Thymus (tissue), 11 donors: ENCODE measurements around the gene IL1RL2. TPM values are rescaled to one million over a fixed set of nuclear protein-coding genes. Genes with fewer than 3 reads are reported as not detected.
A peak's percentile ranks its signal among the peaks of the same experiment; 100 is the strongest.

ENCODE experiments used
- DNase-seq, 9 donors: peaks; one replicate each; pipeline ENCODE4 v3.0.0-alpha.2; 2013; ENCODE audit warnings: low spot score in 9 of 9, low read depth in 6 of 9, missing footprints in 1 of 9
- H3K27ac ChIP-seq, 2 donors: one replicate each; pipeline ENCODE4 v1.5.1; 2013; ENCODE audit warnings: control low read depth in 1 of 2, low read depth in 1 of 2, low read length in 1 of 2, mild to moderate bottlenecking in 1 of 2, moderate library complexity in 1 of 2
- H3K27me3 ChIP-seq, 2 donors: one replicate each; pipeline ENCODE4 v1.5.1; 2013; ENCODE audit warnings: low read length in 1 of 2; ENCODE audit not compliant: control insufficient read depth in 2 of 2, insufficient read depth in 1 of 2
- H3K36me3 ChIP-seq, 2 donors: one replicate each; pipeline ENCODE4 v1.5.1; 2013; ENCODE audit warnings: low read length in 1 of 2, mild to moderate bottlenecking in 1 of 2, moderate library complexity in 1 of 2; ENCODE audit not compliant: control insufficient read depth in 2 of 2, insufficient read depth in 2 of 2
- H3K4me1 ChIP-seq, 2 donors: one replicate each; pipeline ENCODE4 v1.5.1; 2013; ENCODE audit warnings: low read length in 2 of 2; ENCODE audit not compliant: control insufficient read depth in 2 of 2, insufficient read depth in 2 of 2
- H3K4me3 ChIP-seq, 2 donors: one replicate each; pipeline ENCODE4 v1.5.1; 2013; ENCODE audit warnings: low read length in 2 of 2, control low read depth in 1 of 2, mild to moderate bottlenecking in 1 of 2
- H3K9me3 ChIP-seq, 2 donors: one replicate each; pipeline ENCODE4 v1.5.1; 2013; ENCODE audit warnings: low read length in 1 of 2, mild to moderate bottlenecking in 1 of 2; ENCODE audit not compliant: control insufficient read depth in 2 of 2, insufficient read depth in 1 of 2
- WGBS: extraction: QIAGEN DNeasy Blood & Tissue Kit; methylation state at CpG from one replicate; pipeline ENCODE4 v1.1.7; 2013; 5-methylcytosine and 5-hydroxymethylcytosine counted together
- polyA plus RNA-seq: library from polyadenylated mRNA; stranded (reverse); fragments of 200-250 nt; gene quantifications from one replicate; pipeline ENCODE4 v1.2.3, GENCODE V29; 2013
- total RNA-seq: library from RNA; stranded (reverse); fragments of 120-200 nt; gene quantifications from one replicate; pipeline ENCODE4 v1.2.4, GENCODE V29; 2013
- donor health status: healthy.

IL1RL2 gene
- total and polyA plus RNA-seq, 2 donors, result 0.19 to 1.1 TPM

- Histone ChIP-seq H3K36me3 (no peaks in the 10 kb centered on the region), H3K4me3 (no peak overlapping the region), H3K9me3 (peaks cover 0 to 16% of the 10 kb centered on the region in 2 donors), H3K27ac (no peak overlapping the region), H3K4me1 (no peaks in the 10 kb centered on the region), H3K27me3 (peaks cover 19 to 54% of the 10 kb centered on the region in 2 donors)
- no peak for DNase-seq
- WGBS, result 92% methylated on average over 10 of the region's 10 CpGs
Observed at GRCh38 chr2:102143450-102143985, 43.3 kb upstream of the IL1RL2 start.

DNA sequence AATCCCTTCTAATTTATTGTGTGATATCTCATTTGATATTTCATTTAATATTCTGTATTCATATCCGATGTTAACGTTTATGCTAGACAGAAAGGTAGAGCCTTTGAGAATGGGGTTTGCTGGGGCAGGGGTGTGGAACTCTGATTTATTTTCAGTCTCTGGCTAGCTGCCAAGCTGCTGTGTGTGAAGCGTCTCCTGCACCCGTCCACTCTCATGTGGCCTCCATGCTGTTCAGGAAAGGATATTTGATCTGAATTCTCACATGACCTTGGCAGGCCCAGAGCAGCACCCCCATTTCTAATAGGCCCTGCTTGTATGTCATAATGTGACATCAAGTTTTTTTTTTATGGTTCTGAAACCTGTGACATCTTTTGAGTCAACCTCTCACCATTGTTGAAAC is 42.7 kb upstream of the IL1RL2 start:
- H3K4me1 ChIP-seq, result no peaks in the 10 kb centered on the region
- no peak for DNase-seq
- H3K4me3 ChIP-seq, result no peak overlapping the region
- peaks cover 19 to 52% of the 10 kb centered on the region in 2 donors for H3K27me3 ChIP-seq
- 93% methylated on average over 4 of the region's 4 CpGs for WGBS
- no peaks in the 10 kb centered on the region for H3K36me3 ChIP-seq
- H3K9me3 ChIP-seq, result peaks cover 0 to 16% of the 10 kb centered on the region in 2 donors
- no peak overlapping the region for H3K27ac ChIP-seq

- no peaks in the 10 kb centered on the region for H3K4me1 ChIP-seq
- no peak overlapping the region for H3K4me3 ChIP-seq
- H3K9me3 ChIP-seq, result peaks cover 1 to 16% of the 10 kb centered on the region in 2 donors
- WGBS, result 99% methylated on average over 4 of the region's 4 CpGs
- no peak overlapping the region for H3K27ac ChIP-seq
- DNase-seq, result no peak
- no peaks in the 10 kb centered on the region for H3K36me3 ChIP-seq
- peaks cover 19 to 50% of the 10 kb centered on the region in 2 donors for H3K27me3 ChIP-seq
Observed at GRCh38 chr2:102145107-102145506, 41.7 kb upstream of the IL1RL2 start.

DNA sequence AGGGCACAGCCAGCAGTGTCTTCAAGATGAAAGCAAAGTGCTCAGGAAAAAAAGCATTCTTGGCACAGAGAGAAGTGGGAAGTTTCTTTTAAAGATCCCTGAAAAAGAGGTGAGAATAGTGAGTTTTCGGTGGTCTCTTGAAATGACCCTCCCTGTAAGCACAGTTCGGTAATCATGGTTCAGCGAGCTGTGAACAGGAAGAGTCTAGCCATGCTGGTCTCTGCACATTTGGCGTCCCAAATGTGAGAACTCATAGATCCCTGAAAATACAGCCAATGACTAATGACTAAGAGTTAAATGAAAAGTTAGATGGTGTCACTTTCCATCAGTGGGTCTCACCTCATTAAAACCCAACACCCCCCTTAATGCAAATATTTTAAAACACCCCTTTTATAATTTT is 40.9 kb upstream of the IL1RL2 start:
- peaks cover 1 to 16% of the 10 kb centered on the region in 2 donors for H3K9me3 ChIP-seq
- peaks cover 19 to 43% of the 10 kb centered on the region in 2 donors for H3K27me3 ChIP-seq
- H3K4me3 ChIP-seq, result no peak overlapping the region
- H3K27ac ChIP-seq, result no peak overlapping the region
- WGBS, result 98% methylated on average over 4 of the region's 4 CpGs
- H3K36me3 ChIP-seq, result no peaks in the 10 kb centered on the region
- no peaks in the 10 kb centered on the region for H3K4me1 ChIP-seq
- no peak for DNase-seq

- no peak overlapping the region for H3K4me3 ChIP-seq
- H3K27me3 ChIP-seq, result peaks cover 6 to 24% of the 10 kb centered on the region in 2 donors
- H3K4me1 ChIP-seq, result no peaks in the 10 kb centered on the region
- DNase-seq, result no peak
- no peaks in the 10 kb centered on the region for H3K36me3 ChIP-seq
- H3K9me3 ChIP-seq, result peaks cover 1 to 16% of the 10 kb centered on the region in 2 donors
- H3K27ac ChIP-seq, result no peak overlapping the region
- WGBS, result 94% methylated on average over 3 of the region's 3 CpGs
Observed at GRCh38 chr2:102147935-102148334, 38.9 kb upstream of the IL1RL2 start.

DNA sequence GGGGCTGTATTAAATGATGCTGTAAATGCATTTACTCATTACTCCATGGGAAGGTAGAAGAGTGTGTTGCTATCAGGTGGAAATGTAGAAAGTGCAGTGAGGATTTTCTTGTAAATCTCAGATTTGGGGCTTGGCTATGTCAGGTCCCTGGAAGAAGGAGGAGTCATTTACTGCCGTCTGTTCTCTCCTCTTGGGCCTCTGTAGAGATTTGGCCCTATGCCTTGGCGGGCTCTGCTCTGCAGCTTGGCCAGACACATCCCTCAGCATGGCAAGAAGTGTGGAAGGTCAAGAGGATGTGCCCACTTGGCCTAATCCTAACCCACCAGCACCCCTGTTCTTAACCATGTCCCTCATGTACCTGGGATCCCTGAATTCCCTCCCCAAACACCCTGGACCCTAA is 37.6 kb upstream of the IL1RL2 start:
- Histone ChIP-seq H3K9me3 (peaks cover 1 to 16% of the 10 kb centered on the region in 2 donors), H3K27ac (no peak overlapping the region), H3K4me3 (no peak overlapping the region), H3K4me1 (no peaks in the 10 kb centered on the region), H3K27me3 (peaks cover 0 to 11% of the 10 kb centered on the region in 2 donors), H3K36me3 (no peaks in the 10 kb centered on the region)
- DNase-seq, result no peak
- WGBS, result 74% methylated on average over 2 of the region's 2 CpGs

DNA sequence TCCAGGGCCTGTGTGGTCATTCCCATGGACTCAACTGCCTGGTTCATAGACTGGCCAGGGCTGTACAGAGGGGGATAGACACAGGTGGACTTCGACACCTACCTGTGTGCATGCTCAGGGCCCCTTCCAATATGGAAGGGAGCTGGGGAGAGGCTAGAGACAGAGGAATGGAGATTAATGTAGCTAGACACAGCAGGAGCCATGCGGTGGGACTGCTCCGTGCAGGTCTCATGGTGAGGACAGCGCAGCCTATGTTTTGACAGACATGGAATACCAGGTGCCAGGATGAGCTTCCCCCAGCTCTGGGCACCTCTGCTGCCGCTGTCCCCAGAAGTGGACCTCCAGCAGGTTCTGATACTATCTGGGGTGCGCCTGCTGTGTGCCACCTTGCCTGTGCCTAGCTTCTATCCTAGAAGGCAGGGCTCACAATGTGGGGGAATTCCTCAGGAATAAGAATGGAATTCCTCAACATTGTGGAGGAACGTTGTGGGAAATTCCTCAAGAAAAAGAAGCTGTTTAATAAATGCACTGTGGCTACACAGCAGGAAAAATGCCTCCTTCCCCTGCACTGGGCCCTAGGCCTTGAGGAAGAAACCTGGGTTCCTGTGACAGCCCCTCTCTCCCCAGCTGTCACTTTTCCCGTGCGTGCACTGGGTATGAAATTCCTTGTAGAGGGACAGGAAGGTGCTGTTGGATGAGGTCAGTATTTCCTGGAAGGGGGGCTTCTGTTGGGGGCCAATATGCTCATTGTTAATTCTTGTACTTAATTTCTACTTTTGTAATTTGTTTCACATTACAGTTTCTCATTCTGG is 37.0 kb upstream of the IL1RL2 start:
- WGBS, result 93% methylated on average over 9 of the region's 9 CpGs
- Histone ChIP-seq H3K9me3 (peaks cover 1 to 13% of the 10 kb centered on the region in 2 donors), H3K36me3 (no peaks in the 10 kb centered on the region), H3K27me3 (peaks cover 0 to 6% of the 10 kb centered on the region in 2 donors), H3K4me3 (no peak overlapping the region), H3K27ac (no peak overlapping the region), H3K4me1 (no peaks in the 10 kb centered on the region)
- DNase-seq, result no peak

- Histone ChIP-seq H3K27me3 (no peaks in the 10 kb centered on the region), H3K36me3 (no peaks in the 10 kb centered on the region), H3K9me3 (peaks cover 0 to 1% of the 10 kb centered on the region in 2 donors), H3K27ac (no peak overlapping the region), H3K4me1 (no peaks in the 10 kb centered on the region), H3K4me3 (no peak overlapping the region)
- DNase-seq, result no peak
- WGBS, result 97% methylated on average over 6 of the region's 6 CpGs
Observed at GRCh38 chr2:102154364-102154763, 32.5 kb upstream of the IL1RL2 start.

- Histone ChIP-seq H3K27me3 (no peaks in the 10 kb centered on the region), H3K36me3 (no peaks in the 10 kb centered on the region), H3K9me3 (no peaks in the 10 kb centered on the region), H3K4me1 (no peaks in the 10 kb centered on the region), H3K4me3 (no peak overlapping the region), H3K27ac (peak overlapping the region in 1 of 2 donors; percentile 62)
- DNase-seq, result no peak
- 88% methylated on average over 7 of the region's 7 CpGs for WGBS
Observed at GRCh38 chr2:102154946-102155702, 31.7 kb upstream of the IL1RL2 start.
